ENCODE results near the gene GUCD1. TPM values are rescaled to one million over a fixed set of nuclear protein-coding genes. Genes with fewer than 3 reads are reported as not detected.
"Not testable (repeated sequence)": the region's sequence is repeated elsewhere in the genome, so short reads cannot be mapped to it uniquely, and the experiment has no call there.

Gene GUCD1
- polyA plus RNA-seq, 1 donor (not counting 4 experiments of a cell fraction or from before 2014, with no cell fraction given) = 43.0 TPM

- Histone ChIP-seq H2AFZ (ENCODE audit: control insufficient read depth, low read length) (no peak overlapping the region), H3K27me3 (ENCODE audit: control insufficient read depth, extremely low read depth, insufficient read depth, low read length) (no peaks in the 10 kb centered on the region), H4K20me1 (ENCODE audit: control insufficient read depth, extremely low read depth, insufficient read depth, low read length) (no peaks in the 10 kb centered on the region), H3K36me3 (ENCODE audit: control insufficient read depth in 2 of 2, extremely low read depth in 1 of 2, insufficient read depth in 2 of 2, low read length in 2 of 2) (peaks cover 0 to 1% of the 10 kb centered on the region in 2 experiments), H3K9me3 (ENCODE audit: control insufficient read depth, low read depth, low read length) (no peaks in the 10 kb centered on the region), H3K27ac (ENCODE audit: control insufficient read depth, insufficient read depth, low read length) (no peak overlapping the region), H3K79me2 (ENCODE audit: control insufficient read depth, insufficient read depth, low read length) (no peaks in the 10 kb centered on the region), H3K9ac (ENCODE audit: control insufficient read depth, extremely low read depth, insufficient read depth, low read length) (no peak overlapping the region), H3K9me1 (ENCODE audit: control insufficient read depth, extremely low read depth, insufficient read depth, low read length) (no peaks in the 10 kb centered on the region), H3K4me3 (ENCODE audit: control insufficient read depth in 2 of 3, extremely low read depth in 1 of 3, insufficient read depth in 2 of 3, low read depth in 1 of 3, low read length in 3 of 3) (no peak overlapping the region), H3K4me2 (ENCODE audit: control insufficient read depth, extremely low read depth, insufficient read depth, low read depth, low read length) (no peak overlapping the region), H3K4me1 (ENCODE audit: control insufficient read depth, extremely low read depth, insufficient read depth, low read length) (peaks cover 10% of the 10 kb centered on the region)
- dilution Hi-C loops (cut with MboI; ENCODE audit: extremely low pct_ligation_motif_present, low sequenced_read_pairs) = no loop called here
- TF ChIP-seq EZH2 (IDR thresholded peaks at IDR 0.05; ENCODE audit: low read length) (no peak), CTCF (optimal IDR thresholded peaks at IDR 0.05 in 1 of 3, IDR thresholded peaks at IDR 0.05 in 1 of 3, conservative IDR thresholded peaks at IDR 0.05 in 1 of 3; ENCODE audit: extremely low read depth in 1 of 3, insufficient read depth in 2 of 3, low read length in 3 of 3) (no peak)
- FAIRE-seq = no peak
- no peak for DNase-seq (ENCODE audit: low read depth, low spot score)
Observed at GRCh38 chr22:24593836-24594568, 39.1 kb upstream of the GUCD1 start.

- FAIRE-seq; H2AFZ ChIP-seq (ENCODE audit: control insufficient read depth, low read length); H3K9me1 ChIP-seq (ENCODE audit: control insufficient read depth, extremely low read depth, insufficient read depth, low read length); H3K9me3 ChIP-seq (ENCODE audit: control insufficient read depth, low read depth, low read length); H3K79me2 ChIP-seq (ENCODE audit: control insufficient read depth, insufficient read depth, low read length); H4K20me1 ChIP-seq (ENCODE audit: control insufficient read depth, extremely low read depth, insufficient read depth, low read length); H3K27me3 ChIP-seq (ENCODE audit: control insufficient read depth, extremely low read depth, insufficient read depth, low read length); H3K36me3 ChIP-seq (ENCODE audit: control insufficient read depth in 2 of 2, extremely low read depth in 1 of 2, insufficient read depth in 2 of 2, low read length in 2 of 2); dilution Hi-C loops (cut with MboI; ENCODE audit: extremely low pct_ligation_motif_present, low sequenced_read_pairs); H3K4me3 ChIP-seq (ENCODE audit: control insufficient read depth in 2 of 3, extremely low read depth in 1 of 3, insufficient read depth in 2 of 3, low read depth in 1 of 3, low read length in 3 of 3); DNase-seq (ENCODE audit: low read depth, low spot score): not testable (repeated sequence)
- Histone ChIP-seq H3K4me1 (ENCODE audit: control insufficient read depth, extremely low read depth, insufficient read depth, low read length) (peaks cover 10% of the 10 kb centered on the region), H3K4me2 (ENCODE audit: control insufficient read depth, extremely low read depth, insufficient read depth, low read depth, low read length) (peak overlapping the region; percentile 91), H3K27ac (ENCODE audit: control insufficient read depth, insufficient read depth, low read length) (peak overlapping the region; percentile 58), H3K9ac (ENCODE audit: control insufficient read depth, extremely low read depth, insufficient read depth, low read length) (peak overlapping the region; percentile 75)
Observed at GRCh38 chr22:24593559-24593835, 38.6 kb upstream of the GUCD1 start.
